Measurements from ENCODE around the gene FBXO46.

FBXO46 gene

GRCh38 chr19:45742969-45743368 is 12.3 kb upstream of the FBXO46 start:
- Histone ChIP-seq H2BK5ac (ENCODE audit: low read depth, low read length, poor library complexity, severe bottlenecking) (no peak overlapping the region), H4K8ac (ENCODE audit: low read length) (no peak overlapping the region), H3K4me3 (ENCODE audit: insufficient read depth in 1 of 2, low read depth in 1 of 2, low read length in 2 of 2) (no peak overlapping the region), H2BK12ac (ENCODE audit: low read length in 2 of 2) (no peak overlapping the region), H3K18ac (ENCODE audit: low read depth in 1 of 2, low read length in 2 of 2) (no peak overlapping the region), H3K14ac (ENCODE audit: low read length in 2 of 2) (no peak overlapping the region), H3K4me2 (ENCODE audit: low read length, poor library complexity, severe bottlenecking) (no peak overlapping the region), H2AK5ac (ENCODE audit: low read length, severe bottlenecking) (no peak overlapping the region), H3K79me1 (replicated peaks; ENCODE audit: low read length, poor library complexity, severe bottlenecking) (no peaks in the 10 kb centered on the region), H3K27ac (ENCODE audit: low read length, poor library complexity, severe bottlenecking) (no peak overlapping the region), H3K36me3 (ENCODE audit: control insufficient read depth in 1 of 2, insufficient read depth in 2 of 2, low read depth in 1 of 2, low read length in 2 of 2) (no peaks in the 10 kb centered on the region), H3K27me3 (ENCODE audit: control insufficient read depth in 1 of 2, insufficient read depth in 1 of 2, low read length in 2 of 2) (peaks cover 7 to 10% of the 10 kb centered on the region in 2 experiments), H3K23ac (ENCODE audit: low read length in 2 of 2) (no peak overlapping the region), H3K9ac (ENCODE audit: low read length) (no peak overlapping the region), H4K91ac (ENCODE audit: low read length) (no peak overlapping the region), H2BK15ac (ENCODE audit: low read depth, poor library complexity, severe bottlenecking) (no peak overlapping the region), H2AFZ (ENCODE audit: low read depth, low read length) (no peak overlapping the region), H2BK120ac (ENCODE audit: low read depth, low read length) (no peak overlapping the region), H3K4ac (ENCODE audit: low read depth in 1 of 2, low read length in 2 of 2) (no peak overlapping the region), H3K9me3 (ENCODE audit: control insufficient read depth, low read length) (no peaks in the 10 kb centered on the region), H3K4me1 (ENCODE audit: control insufficient read depth, insufficient read depth, low read depth, low read length) (no peaks in the 10 kb centered on the region)
- no peak for DNase-seq
- WGBS: 74% methylated on average over 3 of the region's 4 CpGs

GRCh38 chr19:45739498-45740439 is 9.1 kb upstream of the FBXO46 start:
- Histone ChIP-seq H4K8ac (ENCODE audit: low read length) (no peak overlapping the region), H3K27me3 (ENCODE audit: control insufficient read depth in 1 of 2, insufficient read depth in 1 of 2, low read length in 2 of 2) (peaks cover 4 to 6% of the 10 kb centered on the region in 2 experiments), H3K4me1 (ENCODE audit: control insufficient read depth, insufficient read depth, low read depth, low read length) (peaks cover 2% of the 10 kb centered on the region), H3K9me3 (ENCODE audit: control insufficient read depth, low read length) (no peaks in the 10 kb centered on the region), H3K9ac (ENCODE audit: low read length) (no peak overlapping the region), H3K36me3 (ENCODE audit: control insufficient read depth in 1 of 2, insufficient read depth in 2 of 2, low read depth in 1 of 2, low read length in 2 of 2) (no peaks in the 10 kb centered on the region), H3K14ac (ENCODE audit: low read length in 2 of 2) (no peak overlapping the region), H3K23ac (ENCODE audit: low read length in 2 of 2) (no peak overlapping the region), H2BK120ac (ENCODE audit: low read depth, low read length) (no peak overlapping the region), H2BK15ac (ENCODE audit: low read depth, poor library complexity, severe bottlenecking) (no peak overlapping the region), H3K79me1 (replicated peaks; ENCODE audit: low read length, poor library complexity, severe bottlenecking) (no peaks in the 10 kb centered on the region), H2BK5ac (ENCODE audit: low read depth, low read length, poor library complexity, severe bottlenecking) (no peak overlapping the region), H3K27ac (ENCODE audit: low read length, poor library complexity, severe bottlenecking) (no peak overlapping the region), H2AFZ (ENCODE audit: low read depth, low read length) (no peak overlapping the region), H4K91ac (ENCODE audit: low read length) (no peak overlapping the region), H3K18ac (ENCODE audit: low read depth in 1 of 2, low read length in 2 of 2) (no peak overlapping the region), H2AK5ac (ENCODE audit: low read length, severe bottlenecking) (no peak overlapping the region), H3K4me3 (ENCODE audit: insufficient read depth in 1 of 2, low read depth in 1 of 2, low read length in 2 of 2) (no peak overlapping the region), H3K4ac (ENCODE audit: low read depth in 1 of 2, low read length in 2 of 2) (no peak overlapping the region), H3K4me2 (ENCODE audit: low read length, poor library complexity, severe bottlenecking) (no peak overlapping the region), H2BK12ac (ENCODE audit: low read length in 2 of 2) (no peak overlapping the region)
- 95% methylated on average over 9 of the region's 10 CpGs for WGBS
- DNase-seq: no peak

- H2BK12ac ChIP-seq (ENCODE audit: low read length in 2 of 2): no peak within 1 kb of the TSS
- H3K9me3 ChIP-seq (ENCODE audit: control insufficient read depth, low read length): no peaks in the 10 kb centered on the region
- H3K14ac ChIP-seq (ENCODE audit: low read length in 2 of 2): no peak within 1 kb of the TSS
- no peak within 1 kb of the TSS for H3K18ac ChIP-seq (ENCODE audit: low read depth in 1 of 2, low read length in 2 of 2)
- H2BK15ac ChIP-seq (ENCODE audit: low read depth, poor library complexity, severe bottlenecking): no peak within 1 kb of the TSS
- H4K8ac ChIP-seq (ENCODE audit: low read length): no peak within 1 kb of the TSS
- 96% methylated on average over 59 of the region's 59 CpGs for WGBS
- no peaks in the 10 kb centered on the region for H3K36me3 ChIP-seq (ENCODE audit: control insufficient read depth in 1 of 2, insufficient read depth in 2 of 2, low read depth in 1 of 2, low read length in 2 of 2)
- H3K9ac ChIP-seq (ENCODE audit: low read length): no peak within 1 kb of the TSS
- no peak within 1 kb of the TSS for H3K23ac ChIP-seq (ENCODE audit: low read length in 2 of 2)
- H2BK5ac ChIP-seq (ENCODE audit: low read depth, low read length, poor library complexity, severe bottlenecking): no peak within 1 kb of the TSS
- no peak within 1 kb of the TSS for H2BK120ac ChIP-seq (ENCODE audit: low read depth, low read length)
- no peak within 1 kb of the TSS for H2AK5ac ChIP-seq (ENCODE audit: low read length, severe bottlenecking)
- H3K4me2 ChIP-seq (ENCODE audit: low read length, poor library complexity, severe bottlenecking): no peak within 1 kb of the TSS
- H3K79me1 ChIP-seq (replicated peaks; ENCODE audit: low read length, poor library complexity, severe bottlenecking): peaks cover 2% of the 10 kb centered on the region
- DNase-seq: no peak
- H3K4me3 ChIP-seq (ENCODE audit: insufficient read depth in 1 of 2, low read depth in 1 of 2, low read length in 2 of 2): peak within 1 kb of the TSS in 1 of 2 experiments; percentile 1
- H3K4ac ChIP-seq (ENCODE audit: low read depth in 1 of 2, low read length in 2 of 2): no peak within 1 kb of the TSS
- no peaks in the 10 kb centered on the region for H3K27me3 ChIP-seq (ENCODE audit: control insufficient read depth in 1 of 2, insufficient read depth in 1 of 2, low read length in 2 of 2)
- H3K4me1 ChIP-seq (ENCODE audit: control insufficient read depth, insufficient read depth, low read depth, low read length): peaks cover 4% of the 10 kb centered on the region
- H2AFZ ChIP-seq (ENCODE audit: low read depth, low read length): no peak within 1 kb of the TSS
- no peak within 1 kb of the TSS for H3K27ac ChIP-seq (ENCODE audit: low read length, poor library complexity, severe bottlenecking)
- H4K91ac ChIP-seq (ENCODE audit: low read length): no peak within 1 kb of the TSS
Measured at GRCh38 chr19:45733160-45733810, 2.6 kb upstream of the FBXO46 start, which contains the start of gene MEIOSIN. TSS of gene MEIOSIN (plus strand) at chr19:45733439. CDS start at chr19:45735377, 1,938 bp downstream.

GRCh38 chr19:45729800-45730290 is 851 bp downstream of the FBXO46 start:
- peak overlapping the region; percentile 95 for H3K9ac ChIP-seq (ENCODE audit: low read length)
- H2BK5ac ChIP-seq (ENCODE audit: low read depth, low read length, poor library complexity, severe bottlenecking): no peak overlapping the region
- peaks cover 2% of the 10 kb centered on the region for H3K4me1 ChIP-seq (ENCODE audit: control insufficient read depth, insufficient read depth, low read depth, low read length)
- H3K79me1 ChIP-seq (replicated peaks; ENCODE audit: low read length, poor library complexity, severe bottlenecking): peaks cover 2% of the 10 kb centered on the region
- no peak overlapping the region for H2AK5ac ChIP-seq (ENCODE audit: low read length, severe bottlenecking)
- no peak for DNase-seq
- peak overlapping the region; percentile 78 to 97 for H3K4me3 ChIP-seq (ENCODE audit: insufficient read depth in 1 of 2, low read depth in 1 of 2, low read length in 2 of 2)
- H3K4ac ChIP-seq (ENCODE audit: low read depth in 1 of 2, low read length in 2 of 2): no peak overlapping the region
- no peak overlapping the region for H2BK15ac ChIP-seq (ENCODE audit: low read depth, poor library complexity, severe bottlenecking)
- no peak overlapping the region for H2BK12ac ChIP-seq (ENCODE audit: low read length in 2 of 2)
- H2AFZ ChIP-seq (ENCODE audit: low read depth, low read length): no peak overlapping the region
- no peak overlapping the region for H3K23ac ChIP-seq (ENCODE audit: low read length in 2 of 2)
- no peak overlapping the region for H4K8ac ChIP-seq (ENCODE audit: low read length)
- H3K4me2 ChIP-seq (ENCODE audit: low read length, poor library complexity, severe bottlenecking): peak overlapping the region; percentile 52
- no peaks in the 10 kb centered on the region for H3K36me3 ChIP-seq (ENCODE audit: control insufficient read depth in 1 of 2, insufficient read depth in 2 of 2, low read depth in 1 of 2, low read length in 2 of 2)
- no peak overlapping the region for H3K14ac ChIP-seq (ENCODE audit: low read length in 2 of 2)
- no peak overlapping the region for H4K91ac ChIP-seq (ENCODE audit: low read length)
- no peaks in the 10 kb centered on the region for H3K9me3 ChIP-seq (ENCODE audit: control insufficient read depth, low read length)
- H3K18ac ChIP-seq (ENCODE audit: low read depth in 1 of 2, low read length in 2 of 2): no peak overlapping the region
- no peak overlapping the region for H2BK120ac ChIP-seq (ENCODE audit: low read depth, low read length)
- WGBS: 17% methylated on average over 9 of the region's 10 CpGs
- no peaks in the 10 kb centered on the region for H3K27me3 ChIP-seq (ENCODE audit: control insufficient read depth in 1 of 2, insufficient read depth in 1 of 2, low read length in 2 of 2)
- H3K27ac ChIP-seq (ENCODE audit: low read length, poor library complexity, severe bottlenecking): no peak overlapping the region

Measured in mesenchymal stem cell (in vitro differentiated cells and primary cell).